Esophagus mucosa (tissue), 1 donor: Measurements from ENCODE around the gene SMPD2. TPM values are rescaled to one million over a fixed set of nuclear protein-coding genes. Genes with fewer than 3 reads are reported as not detected.

Source experiments
- ATAC-seq: fragments of 200-7000 bp; cut with Tn5 transposase; one replicate; pipeline ENCODE4 v1.9.1; 2020
- total RNA-seq: library from RNA; stranded (reverse); gene quantifications from one replicate; pipeline ENCODE4 v1.2.4, GENCODE V29; 2023
- donor health status: DM: yes; HTN: yes; CAD: no.

SMPD2 gene
- total RNA-seq, result 12.3 TPM

GRCh38 chr6:109440331-109441068 lies at the start of gene SMPD2, which contains the start of gene PPIL6:
Gene SMPD2, plus strand, starts transcription at chr6:109440724. Its CDS starts 398 bp downstream, at chr6:109441122.
Gene PPIL6, minus strand, starts transcription at chr6:109440628. Its CDS starts 38 bp downstream, at chr6:109440590.
- peak; percentile 89 for ATAC-seq

GRCh38 chr6:109393157-109393885 lies 47.2 kb upstream of the SMPD2 start:
- no peak for ATAC-seq

GRCh38 chr6:109393886-109394281 lies 46.6 kb upstream of the SMPD2 start:
- ATAC-seq, result peak; percentile 96

GRCh38 chr6:109396046-109396718 lies 44.3 kb upstream of the SMPD2 start:
- ATAC-seq, result no peak

- no peak for ATAC-seq
Observed at GRCh38 chr6:109397020-109397419, 43.5 kb upstream of the SMPD2 start.

GRCh38 chr6:109406196-109406595 lies 34.3 kb upstream of the SMPD2 start:
- peak; percentile 31 for ATAC-seq

GRCh38 chr6:109411034-109411433 lies 29.5 kb upstream of the SMPD2 start:
- ATAC-seq, result peak; percentile 48

- no peak for ATAC-seq
Observed at GRCh38 chr6:109417646-109418045, 22.9 kb upstream of the SMPD2 start.

- peak; percentile 88 for ATAC-seq
Observed at GRCh38 chr6:109420751-109421150, 19.8 kb upstream of the SMPD2 start.

- ATAC-seq, result no peak
Observed at GRCh38 chr6:109421184-109421583, 19.3 kb upstream of the SMPD2 start.

GRCh38 chr6:109424946-109425345 lies 15.6 kb upstream of the SMPD2 start:
- ATAC-seq, result no peak

GRCh38 chr6:109428889-109429477 lies 11.5 kb upstream of the SMPD2 start:
- ATAC-seq, result no peak

- no peak for ATAC-seq
Observed at GRCh38 chr6:109429496-109429895, 11.0 kb upstream of the SMPD2 start.

- no peak for ATAC-seq
Observed at GRCh38 chr6:109434456-109434855, 6.1 kb upstream of the SMPD2 start.

GRCh38 chr6:109436041-109436440 lies 4.5 kb upstream of the SMPD2 start:
- ATAC-seq, result no peak

- ATAC-seq, result peak; percentile 51
Observed at GRCh38 chr6:109441069-109441816, 719 bp downstream of the SMPD2 start.

GRCh38 chr6:109442393-109442924 lies 1.9 kb downstream of the SMPD2 start:
- ATAC-seq, result no peak

GRCh38 chr6:109443425-109443950 lies 3.0 kb downstream of the SMPD2 start:
- ATAC-seq, result no peak

GRCh38 chr6:109445382-109445781 lies 4.9 kb downstream of the SMPD2 start:
- ATAC-seq, result no peak

- no peak for ATAC-seq
Observed at GRCh38 chr6:109446072-109446471, 5.5 kb downstream of the SMPD2 start.

GRCh38 chr6:109446541-109446940 lies 6.0 kb downstream of the SMPD2 start:
- no peak for ATAC-seq

- no peak for ATAC-seq
Observed at GRCh38 chr6:109447087-109447486, 6.6 kb downstream of the SMPD2 start.
